Uterus (tissue), 4 donors: ENCODE results near the gene CADM2. TPM values are rescaled to one million over a fixed set of nuclear protein-coding genes. Genes with fewer than 3 reads are reported as not detected.

Source experiments
- DNase-seq, 2 donors: peaks; one replicate each; pipeline ENCODE4 v3.0.0-alpha.2; 2019 to 2020
- H3K27ac ChIP-seq, 2 donors: fragments of 200-600 bp; sonication (generic); 1 replicate in 1 of 2; 2 replicates in 1 of 2; pipeline ENCODE4 v1.5.1; 2016 to 2018
- H3K27me3 ChIP-seq, 2 donors: fragments of 200-600 bp; sonication (generic); one replicate each; pipeline ENCODE4 v1.5.1; 2018 to 2019; ENCODE audit warnings: control low read depth in 1 of 2
- H3K36me3 ChIP-seq, 2 donors: fragments of 200-600 bp; sonication (generic); one replicate each; pipeline ENCODE4 v1.5.1; 2019; ENCODE audit warnings: control low read depth in 1 of 2
- H3K4me1 ChIP-seq, 2 donors: fragments of 200-600 bp; sonication (generic); one replicate each; pipeline ENCODE4 v1.5.1; 2018 to 2019; ENCODE audit warnings: control low read depth in 1 of 2
- H3K4me3 ChIP-seq, 2 donors: fragments of 200-600 bp; sonication (generic); 1 replicate in 1 of 2; 2 replicates in 1 of 2; pipeline ENCODE4 v1.5.1; 2018 to 2019; ENCODE audit warnings: mild to moderate bottlenecking in 1 of 2
- H3K9me3 ChIP-seq, 2 donors: fragments of 200-600 bp; sonication (generic); one replicate each; pipeline ENCODE4 v1.5.1; 2019; ENCODE audit warnings: control low read depth in 1 of 2
- CTCF ChIP-seq, 4 experiments: fragments of 200-600 bp in 2 of 4; fragments of 450-650 bp in 2 of 4; sonication (generic) in 2 of 4; IDR thresholded peaks; one replicate each; pipeline ENCODE4 v1.5.1; 2016 to 2019; ENCODE audit warnings: antibody characterized with exemption in 4 of 4, mild to moderate bottlenecking in 2 of 4, moderate library complexity in 1 of 4
- POLR2A ChIP-seq, 2 donors: fragments of 450-650 bp; IDR thresholded peaks; one replicate each; pipeline ENCODE4 v1.6.1; 2016; ENCODE audit warnings: antibody characterized with exemption in 2 of 2, mild to moderate bottlenecking in 1 of 2, moderate library complexity in 1 of 2
- intact Hi-C: fragments of 100-400 bp; cut with DNase I; formaldehyde crosslinking; loops from one replicate; pipeline ENCODE4 v1.15.1; 2023; ENCODE audit warnings: low total_unique reads
- total RNA-seq, 4 donors: library from RNA; depleted of rRNA in 3 of 4; stranded (reverse); fragments of >200 nt in 3 of 4; gene quantifications; one replicate each; pipeline versions ENCODE4 v1.1.0 to v1.2.4, GENCODE V29; 2014 to 2023
- donor health status: DM: yes; HTN: yes; CAD: no.

The CADM2 gene
- total RNA-seq, 4 donors from 2014 or later, result 0.29 to 6.6 (median 0.85) TPM; not detected in 1

GRCh38 chr3:85481411-85482212 lies 522.8 kb downstream of the CADM2 start:
- H3K4me3 ChIP-seq, result no peak overlapping the region
- no peak for DNase-seq
- H3K9me3 ChIP-seq, result no peaks in the 10 kb centered on the region
- no peak for TF ChIP-seq CTCF (IDR thresholded peaks at IDR 0.05)
- no peak for TF ChIP-seq POLR2A (IDR thresholded peaks at IDR 0.05)
- intact Hi-C loops, result no loop called here
- no peaks in the 10 kb centered on the region for H3K4me1 ChIP-seq
- H3K27me3 ChIP-seq, result no peaks in the 10 kb centered on the region
- no peak overlapping the region for H3K27ac ChIP-seq
- H3K36me3 ChIP-seq, result no peaks in the 10 kb centered on the region

- DNase-seq, result no peak
- intact Hi-C loops, result no loop called here
- no peaks in the 10 kb centered on the region for H3K9me3 ChIP-seq
- TF ChIP-seq CTCF (IDR thresholded peaks at IDR 0.05) (no peak), POLR2A (IDR thresholded peaks at IDR 0.05) (no peak)
- H3K36me3 ChIP-seq, result no peaks in the 10 kb centered on the region
- no peak overlapping the region for H3K4me3 ChIP-seq
- H3K27ac ChIP-seq, result no peak overlapping the region
- H3K27me3 ChIP-seq, result no peaks in the 10 kb centered on the region
- no peaks in the 10 kb centered on the region for H3K4me1 ChIP-seq
Observed at GRCh38 chr3:85482213-85482490, 523.4 kb downstream of the CADM2 start.

- Histone ChIP-seq H3K27ac (no peak overlapping the region), H3K27me3 (no peaks in the 10 kb centered on the region), H3K4me1 (no peaks in the 10 kb centered on the region), H3K36me3 (no peaks in the 10 kb centered on the region), H3K9me3 (no peaks in the 10 kb centered on the region), H3K4me3 (no peak overlapping the region)
- TF ChIP-seq POLR2A (IDR thresholded peaks at IDR 0.05), result no peak
- TF ChIP-seq CTCF (IDR thresholded peaks at IDR 0.05), result no peak
- DNase-seq, result no peak
- intact Hi-C loops, result no loop called here
Observed at GRCh38 chr3:85483986-85484385, 525.2 kb downstream of the CADM2 start.

- Histone ChIP-seq H3K36me3 (no peaks in the 10 kb centered on the region), H3K4me1 (no peaks in the 10 kb centered on the region), H3K9me3 (no peaks in the 10 kb centered on the region), H3K27ac (no peak overlapping the region), H3K4me3 (no peak overlapping the region), H3K27me3 (no peaks in the 10 kb centered on the region)
- intact Hi-C loops, result no loop called here
- no peak for DNase-seq
- no peak for TF ChIP-seq CTCF (IDR thresholded peaks at IDR 0.05)
- no peak for TF ChIP-seq POLR2A (IDR thresholded peaks at IDR 0.05)
Observed at GRCh38 chr3:85487375-85487774, 528.6 kb downstream of the CADM2 start.

GRCh38 chr3:85495602-85496001 lies 536.8 kb downstream of the CADM2 start:
- Histone ChIP-seq H3K36me3 (no peaks in the 10 kb centered on the region), H3K4me1 (no peaks in the 10 kb centered on the region), H3K27ac (no peak overlapping the region), H3K27me3 (no peaks in the 10 kb centered on the region), H3K4me3 (no peak overlapping the region), H3K9me3 (no peaks in the 10 kb centered on the region)
- no peak for DNase-seq
- intact Hi-C loops, result no loop called here
- TF ChIP-seq POLR2A (IDR thresholded peaks at IDR 0.05) (no peak), CTCF (IDR thresholded peaks at IDR 0.05) (no peak)
